HG02973 (cell line): ENCODE data around the gene KRT35.

Experiments
- ATAC-seq: cut with Tn5 transposase; IDR thresholded peaks from one replicate; pipeline ENCODE4 v1.9.1; 2021; ENCODE audit warnings: moderate library complexity; ENCODE audit not compliant: unreplicated experiment

KRT35 gene

GRCh38 chr17:41481036-41481435 lies at the start of gene KRT35:
Gene KRT35 (minus strand): TSS chr17:41481151. CDS start chr17:41481097, 54 bp downstream.
- no peak for ATAC-seq

GRCh38 chr17:41530062-41531048 lies 49.4 kb upstream of the KRT35 start:
- no peak for ATAC-seq

- ATAC-seq, result no peak
Measured at GRCh38 chr17:41529491-41529915, 48.6 kb upstream of the KRT35 start.

- ATAC-seq, result no peak
Measured at GRCh38 chr17:41528959-41529353, 48.0 kb upstream of the KRT35 start.

GRCh38 chr17:41527063-41528023 lies 46.4 kb upstream of the KRT35 start:
- ATAC-seq, result no peak

GRCh38 chr17:41524261-41524660 lies 43.3 kb upstream of the KRT35 start:
- no peak for ATAC-seq

- ATAC-seq, result no peak
Measured at GRCh38 chr17:41523787-41524186, 42.8 kb upstream of the KRT35 start.

GRCh38 chr17:41523225-41523593 lies 42.3 kb upstream of the KRT35 start:
- no peak for ATAC-seq

GRCh38 chr17:41522301-41523224 lies 41.6 kb upstream of the KRT35 start:
- ATAC-seq, result no peak

GRCh38 chr17:41521574-41522261 lies 40.8 kb upstream of the KRT35 start:
- no peak for ATAC-seq

- no peak for ATAC-seq
Measured at GRCh38 chr17:41520821-41521521, 40.0 kb upstream of the KRT35 start.

- no peak for ATAC-seq
Measured at GRCh38 chr17:41519501-41520224, 38.7 kb upstream of the KRT35 start.

GRCh38 chr17:41518789-41519449 lies 38.0 kb upstream of the KRT35 start, which contains the start of gene KRT15:
Gene KRT15 (minus strand): TSS chr17:41518890. CDS start chr17:41518827, 63 bp downstream.
- ATAC-seq, result no peak

- ATAC-seq, result no peak
Measured at GRCh38 chr17:41518031-41518430, 37.1 kb upstream of the KRT35 start.

GRCh38 chr17:41516830-41517283 lies 35.9 kb upstream of the KRT35 start:
- no peak for ATAC-seq

- ATAC-seq, result no peak
Measured at GRCh38 chr17:41516147-41516829, 35.3 kb upstream of the KRT35 start.

GRCh38 chr17:41513168-41513547 lies 32.2 kb upstream of the KRT35 start:
- no peak for ATAC-seq
